GM19351 (cell line): ENCODE measurements around the gene KIF5A.
"Not testable (repeated sequence)": the region's sequence is repeated elsewhere in the genome, so short reads cannot be mapped to it uniquely, and the experiment has no call there.

ENCODE experiments used
- ATAC-seq: cut with Tn5 transposase; IDR thresholded peaks from one replicate; pipeline ENCODE4 v1.9.1; 2021; ENCODE audit warnings: mild to moderate bottlenecking, moderate library complexity; ENCODE audit not compliant: unreplicated experiment

KIF5A gene

DNA sequence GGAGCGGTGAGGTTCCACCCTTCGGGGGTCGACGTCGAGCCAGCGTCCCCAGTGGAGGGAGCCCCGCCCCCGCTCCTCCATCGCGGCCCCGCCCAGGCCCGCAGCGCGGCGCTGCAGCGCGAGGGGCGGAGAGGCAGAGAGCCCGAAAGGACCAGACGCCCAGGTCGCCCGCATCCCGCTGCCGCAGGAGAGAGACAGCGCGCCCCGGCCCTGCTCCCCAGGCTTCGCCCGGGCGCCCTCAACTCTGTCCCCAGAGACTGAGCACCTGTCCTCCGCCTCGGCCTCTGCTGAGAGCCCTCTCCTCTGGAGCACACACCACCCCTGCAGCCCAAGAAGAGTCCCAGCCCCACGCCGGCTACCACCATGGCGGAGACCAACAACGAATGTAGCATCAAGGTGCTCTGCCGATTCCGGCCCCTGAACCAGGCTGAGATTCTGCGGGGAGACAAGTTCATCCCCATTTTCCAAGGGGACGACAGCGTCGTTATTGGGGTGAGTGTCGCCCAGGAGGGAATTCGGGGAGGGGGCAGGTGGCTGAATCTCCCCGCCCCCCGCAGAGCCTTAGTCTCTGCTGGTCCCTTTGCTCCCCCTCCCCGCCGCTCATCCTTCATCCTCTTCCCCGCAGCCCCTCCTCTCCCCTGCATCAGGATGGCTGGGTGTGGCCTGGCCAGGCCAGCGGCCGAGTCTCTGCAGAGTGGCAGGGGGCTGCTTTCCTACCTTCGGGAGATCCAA lies at the start of gene KIF5A:
TSS of gene KIF5A (plus strand) at position 136 of the 732 bp plus-strand sequence. CDS start at position 364, 228 bp downstream.
- peak; percentile 51 for ATAC-seq

DNA sequence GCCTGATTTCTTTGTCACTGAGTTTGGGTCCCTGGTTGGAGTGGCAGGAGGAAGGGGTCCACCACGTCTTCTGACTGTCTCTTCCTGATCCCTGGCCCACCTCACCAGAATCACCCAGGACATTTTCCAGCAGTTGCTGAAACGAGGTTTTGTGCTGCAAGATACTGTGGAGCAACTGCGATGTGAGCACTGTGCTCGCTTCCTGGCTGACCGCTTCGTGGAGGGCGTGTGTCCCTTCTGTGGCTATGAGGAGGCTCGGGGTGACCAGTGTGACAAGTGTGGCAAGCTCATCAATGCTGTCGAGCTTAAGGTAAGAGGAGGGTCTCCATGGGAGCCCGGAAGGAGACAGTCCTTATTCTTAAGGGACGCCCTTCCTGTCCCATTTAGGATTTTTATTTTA lies 49.6 kb upstream of the KIF5A start:
- ATAC-seq = no peak

- not testable (repeated sequence) for ATAC-seq
Observed at GRCh38 chr12:57502311-57502969, 47.4 kb upstream of the KIF5A start.

DNA sequence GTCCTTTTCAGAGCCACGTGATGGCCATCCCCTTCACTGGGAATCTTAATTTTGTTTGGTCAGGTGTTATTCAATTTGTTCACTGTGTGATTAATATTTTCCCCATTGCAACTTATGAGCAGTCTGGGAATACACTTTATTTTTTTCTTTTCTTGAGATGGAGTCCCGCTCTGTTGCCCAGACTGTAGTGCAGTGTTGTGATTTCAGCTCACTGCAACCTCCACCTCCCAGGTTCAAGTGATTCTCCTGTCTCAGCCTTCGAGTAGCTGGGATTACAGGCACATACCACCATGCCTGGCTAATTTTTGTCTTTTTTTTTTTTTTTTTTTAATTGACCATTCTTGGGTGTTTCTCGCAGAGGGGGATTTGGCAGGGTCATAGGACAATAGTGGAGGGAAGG lies 43.3 kb upstream of the KIF5A start:
- not testable (repeated sequence) for ATAC-seq

DNA sequence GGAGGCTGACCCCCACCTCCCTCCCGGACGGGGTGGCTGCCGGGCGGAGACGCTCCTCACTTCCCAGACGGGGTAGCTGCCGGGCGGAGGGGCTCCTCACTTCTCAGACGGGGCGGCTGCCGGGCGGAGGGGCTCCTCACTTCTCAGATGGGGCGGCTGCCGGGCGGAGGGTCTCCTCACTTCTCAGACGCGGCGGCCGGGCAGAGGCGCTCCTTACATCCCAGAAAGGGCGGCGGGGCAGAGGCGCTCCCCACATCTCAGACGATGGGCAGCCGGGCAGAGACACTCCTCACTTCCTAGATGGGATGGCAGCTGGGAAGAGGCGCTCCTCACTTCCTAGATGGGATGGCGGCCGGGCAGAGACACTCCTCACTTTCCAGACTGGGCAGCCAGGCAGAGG lies 42.0 kb upstream of the KIF5A start:
- ATAC-seq = not testable (repeated sequence)

GRCh38 chr12:57511161-57511560 lies 38.7 kb upstream of the KIF5A start:
- no peak for ATAC-seq

GRCh38 chr12:57511588-57512325 lies 38.1 kb upstream of the KIF5A start:
- ATAC-seq = no peak

DNA sequence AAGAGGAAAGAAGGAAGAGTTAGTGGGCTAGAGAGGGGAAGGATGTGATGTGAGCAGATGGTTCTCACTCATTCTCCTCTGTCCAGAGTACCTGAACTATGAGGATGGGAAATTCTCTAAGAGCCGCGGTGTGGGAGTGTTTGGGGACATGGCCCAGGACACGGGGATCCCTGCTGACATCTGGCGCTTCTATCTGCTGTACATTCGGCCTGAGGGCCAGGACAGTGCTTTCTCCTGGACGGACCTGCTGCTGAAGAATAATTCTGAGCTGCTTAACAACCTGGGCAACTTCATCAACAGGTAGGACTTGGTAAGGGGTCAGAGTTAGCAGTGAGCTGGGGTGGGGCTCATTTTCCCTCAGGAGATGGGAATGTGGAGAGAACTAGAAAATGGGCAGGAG lies 37.2 kb upstream of the KIF5A start:
- no peak for ATAC-seq

DNA sequence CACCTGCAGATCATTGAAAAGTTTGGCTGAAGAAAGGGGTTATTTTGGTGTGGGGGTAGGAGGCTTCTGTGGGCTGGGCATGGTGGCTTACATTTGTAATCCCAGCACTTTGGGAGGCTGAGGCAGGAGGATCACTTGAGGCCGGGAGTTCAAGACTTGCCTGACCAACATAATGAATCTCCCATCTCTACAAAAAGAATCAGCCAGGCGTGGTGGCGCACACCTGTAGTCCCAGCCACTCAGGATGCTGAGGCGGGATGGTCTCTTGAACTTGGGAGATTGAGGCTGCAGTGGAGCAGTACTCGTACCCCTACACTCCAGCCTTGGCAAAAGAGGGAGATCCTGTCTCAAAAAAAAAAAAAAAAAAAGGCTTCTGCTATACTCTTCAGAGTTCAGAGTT lies 36.6 kb upstream of the KIF5A start:
- no peak for ATAC-seq

- ATAC-seq = not testable (repeated sequence)
Observed at GRCh38 chr12:57513677-57514076, 36.2 kb upstream of the KIF5A start.

DNA sequence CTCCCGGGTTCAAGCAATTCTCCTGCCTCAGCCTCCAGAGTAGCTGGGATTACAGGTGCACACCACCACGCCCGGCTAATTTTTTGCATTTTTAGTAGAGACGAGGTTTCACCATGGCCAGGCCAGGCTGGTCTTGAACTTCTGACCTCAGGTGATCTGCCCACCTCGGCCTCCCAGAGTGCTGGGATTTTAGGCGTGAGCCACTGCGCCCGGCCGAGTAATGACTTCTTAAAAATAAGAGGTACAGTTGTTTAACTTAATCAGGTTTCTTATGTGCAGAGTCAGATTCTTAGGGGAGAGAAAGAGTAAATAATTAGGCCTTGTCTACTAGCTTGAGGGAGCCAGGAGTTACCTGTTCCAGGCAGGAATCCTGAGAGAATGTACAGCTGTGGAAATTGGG lies 35.6 kb upstream of the KIF5A start:
- ATAC-seq = not testable (repeated sequence)

- no peak for ATAC-seq
Observed at GRCh38 chr12:57514720-57515407, 35.0 kb upstream of the KIF5A start.

- no peak for ATAC-seq
Observed at GRCh38 chr12:57515408-57515933, 34.4 kb upstream of the KIF5A start.

DNA sequence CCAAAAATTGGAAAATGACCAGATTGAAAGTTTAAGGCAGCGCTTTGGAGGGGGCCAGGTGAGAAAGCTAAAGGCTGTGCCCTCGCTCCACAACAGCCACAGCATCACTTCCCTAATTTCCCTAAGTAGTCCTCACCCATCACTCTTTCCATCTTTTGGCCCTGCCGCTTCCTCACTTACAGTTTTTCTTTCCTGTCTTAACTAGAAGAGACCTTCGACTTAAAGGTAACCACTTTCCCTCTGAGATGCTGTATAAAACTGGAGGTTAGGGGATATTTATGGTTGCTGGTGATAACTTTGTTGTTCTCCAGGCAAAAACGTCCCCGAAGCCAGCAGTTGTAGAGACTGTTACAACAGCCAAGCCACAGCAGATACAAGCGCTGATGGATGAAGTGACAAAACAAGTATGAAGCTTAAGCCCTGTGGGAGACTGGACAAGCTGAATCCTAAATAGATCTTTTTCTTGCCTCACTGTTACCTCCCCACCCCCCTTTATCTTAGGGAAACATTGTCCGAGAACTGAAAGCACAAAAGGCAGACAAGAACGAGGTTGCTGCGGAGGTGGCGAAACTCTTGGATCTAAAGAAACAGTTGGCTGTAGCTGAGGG lies 33.8 kb upstream of the KIF5A start:
- ATAC-seq = no peak

DNA sequence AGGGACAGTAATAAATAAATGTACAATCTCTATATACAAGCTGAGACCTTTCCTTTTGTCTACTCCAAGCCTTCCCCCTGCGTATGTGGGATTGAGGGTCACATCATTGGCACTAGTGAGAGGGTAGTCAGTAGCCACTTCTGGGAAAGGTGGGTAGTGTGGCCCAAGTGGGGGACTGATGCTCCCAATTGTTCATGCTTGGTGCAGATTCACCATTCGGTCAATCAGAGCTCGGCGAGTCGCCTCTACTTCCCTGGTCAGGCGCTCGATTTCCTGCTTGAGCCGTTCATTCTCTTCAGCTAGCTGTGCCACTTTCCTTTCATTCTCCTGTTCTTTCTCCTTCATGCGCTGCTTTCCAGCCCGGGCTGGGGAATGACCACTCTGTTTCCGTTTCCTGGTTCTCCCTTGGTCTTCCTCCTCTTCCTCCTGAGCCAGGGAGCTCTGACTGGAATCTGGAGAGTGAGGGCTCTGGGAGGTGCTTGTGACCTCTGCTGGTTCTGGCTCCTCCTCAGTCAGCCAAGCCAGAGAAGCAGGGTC lies 33.2 kb upstream of the KIF5A start:
- no peak for ATAC-seq

GRCh38 chr12:57517187-57517586 lies 32.7 kb upstream of the KIF5A start:
- no peak for ATAC-seq

DNA sequence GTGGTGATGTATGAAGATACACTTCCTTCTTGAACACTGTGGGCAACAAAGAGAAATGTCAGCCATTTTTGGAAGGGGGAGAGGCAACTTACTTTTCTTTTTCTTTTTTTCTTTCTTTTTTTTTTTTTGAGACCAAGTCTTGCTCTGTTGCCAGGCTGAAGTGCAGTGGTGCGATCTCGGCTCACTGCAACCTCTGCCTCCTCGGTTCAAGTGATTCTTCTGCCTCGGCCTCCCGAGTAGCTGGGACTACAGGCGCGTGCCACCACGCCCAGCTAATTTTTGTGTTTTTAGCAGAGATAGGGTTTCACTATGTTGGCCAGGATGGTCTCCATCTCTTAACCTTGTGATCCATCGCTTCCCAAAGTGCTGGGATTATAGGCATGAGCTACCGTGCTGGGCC lies 32.1 kb upstream of the KIF5A start:
- not testable (repeated sequence) for ATAC-seq

- ATAC-seq = no peak
Observed at GRCh38 chr12:57518176-57518919, 31.5 kb upstream of the KIF5A start.

- no peak for ATAC-seq
Observed at GRCh38 chr12:57518920-57519795, 30.7 kb upstream of the KIF5A start.
